ENCODE measurements around the gene MRTFA. TPM values are rescaled to one million over a fixed set of nuclear protein-coding genes. Genes with fewer than 3 reads are reported as not detected.

Gene MRTFA
- polyA plus RNA-seq, 1 of the 3 experiments (the other 2 are of a cell fraction): 5.8 TPM

DNA sequence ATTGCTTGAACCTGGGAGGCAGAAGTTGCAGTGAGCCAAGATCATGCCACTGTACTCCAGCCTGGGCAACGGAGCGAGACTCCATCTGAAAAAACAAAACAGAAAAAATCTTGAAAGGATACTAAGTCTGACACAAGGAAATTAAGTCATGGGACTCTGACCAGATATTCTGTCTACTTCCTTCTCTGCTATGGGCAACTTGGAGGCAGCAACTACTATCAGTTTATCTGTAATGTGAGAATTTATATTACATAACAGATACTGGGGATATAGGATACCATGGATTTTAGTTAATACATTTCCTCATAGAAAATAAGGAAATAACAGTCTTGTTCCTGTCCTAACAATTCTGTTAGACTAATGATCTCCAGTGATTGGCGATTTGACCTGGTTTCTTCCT lies 267.7 kb downstream of the MRTFA start:
- Histone ChIP-seq H3K9me2 (no peaks in the 10 kb centered on the region), H3K79me2 (ENCODE audit: insufficient read depth) (peaks cover 14% of the 10 kb centered on the region), H3K4me3 (ENCODE audit: low read depth in 2 of 2, low read length in 1 of 2) (no peak overlapping the region), H3K36me3 (replicated peaks in 1 of 2; ENCODE audit: control insufficient read depth in 1 of 2, insufficient read depth in 2 of 2, low read length in 1 of 2) (peaks cover 8 to 27% of the 10 kb centered on the region in 2 experiments), H3K27me3 (ENCODE audit: insufficient read depth) (no peaks in the 10 kb centered on the region), H3F3A (replicated peaks; ENCODE audit: insufficient read depth) (peaks cover 3% of the 10 kb centered on the region), H4K20me1 (ENCODE audit: insufficient read depth) (no peaks in the 10 kb centered on the region), H2AFZ (ENCODE audit: low read depth) (no peak overlapping the region), H3K27ac (ENCODE audit: low read depth in 2 of 2, low read length in 1 of 2) (no peak overlapping the region), H3K9ac (no peak overlapping the region), H3K4me2 (no peak overlapping the region), H3K4me1 (ENCODE audit: control insufficient read depth in 1 of 2, insufficient read depth in 2 of 2, low read depth in 1 of 2, low read length in 1 of 2) (peaks cover 3 to 4% of the 10 kb centered on the region in 2 experiments; a peak in 3 of 4 replicates), H3K9me3 (no peaks in the 10 kb centered on the region)
- ChIA-PET CTCF (no interaction called here), POLR2A (no interaction called here)
- 95% methylated on average over 3 of the region's 3 CpGs for WGBS (ENCODE audit: low lambda C conversion rate)
- TF ChIP-seq JUND (IDR thresholded peaks at IDR 0.05) (no peak), EZH2phosphoT487 (IDR thresholded peaks at IDR 0.05; ENCODE audit: borderline replicate concordance, low read depth) (no peak), RCOR1 (IDR thresholded peaks at IDR 0.05; ENCODE audit: low read length) (no peak), SIN3A (IDR thresholded peaks at IDR 0.05; ENCODE audit: borderline replicate concordance, low read depth, low read length) (no peak), TEAD4 (IDR thresholded peaks at IDR 0.05; ENCODE audit: borderline replicate concordance, insufficient read depth) (no peak), TAF1 (IDR thresholded peaks at IDR 0.05; ENCODE audit: borderline replicate concordance, low read depth, low read length) (no peak), POLR2AphosphoS5 (IDR thresholded peaks at IDR 0.05; ENCODE audit: low read depth, low read length) (no peak), CHD2 (IDR thresholded peaks at IDR 0.05; ENCODE audit: low read length, partially characterized antibody) (no peak), RFX5 (IDR thresholded peaks at IDR 0.05; ENCODE audit: low read length) (no peak), EP300 (IDR thresholded peaks at IDR 0.05; ENCODE audit: borderline replicate concordance in 1 of 2, low read depth in 1 of 2, low read length in 1 of 2) (no peak), FOXM1 (IDR thresholded peaks at IDR 0.05; ENCODE audit: low read depth) (no peak), TCF12 (IDR thresholded peaks at IDR 0.05) (no peak), SMC3 (IDR thresholded peaks at IDR 0.05; ENCODE audit: low read depth, low read length) (no peak), GABPA (IDR thresholded peaks at IDR 0.05; ENCODE audit: low read depth) (no peak), ELF1 (IDR thresholded peaks at IDR 0.05) (no peak), NFIC (IDR thresholded peaks at IDR 0.05; ENCODE audit: borderline replicate concordance) (no peak), RXRA (IDR thresholded peaks at IDR 0.05; ENCODE audit: borderline replicate concordance, low read depth) (no peak)
- TF ChIP-seq, protein P1, sequence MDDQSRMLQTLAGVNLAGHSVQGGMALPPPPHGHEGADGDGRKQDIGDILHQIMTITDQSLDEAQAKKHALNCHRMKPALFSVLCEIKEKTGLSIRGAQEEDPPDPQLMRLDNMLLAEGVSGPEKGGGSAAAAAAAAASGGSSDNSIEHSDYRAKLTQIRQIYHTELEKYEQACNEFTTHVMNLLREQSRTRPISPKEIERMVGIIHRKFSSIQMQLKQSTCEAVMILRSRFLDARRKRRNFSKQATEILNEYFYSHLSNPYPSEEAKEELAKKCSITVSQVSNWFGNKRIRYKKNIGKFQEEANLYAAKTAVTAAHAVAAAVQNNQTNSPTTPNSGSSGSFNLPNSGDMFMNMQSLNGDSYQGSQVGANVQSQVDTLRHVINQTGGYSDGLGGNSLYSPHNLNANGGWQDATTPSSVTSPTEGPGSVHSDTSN (IDR thresholded peaks at IDR 0.05): no peak
- TF ChIP-seq, protein P2, sequence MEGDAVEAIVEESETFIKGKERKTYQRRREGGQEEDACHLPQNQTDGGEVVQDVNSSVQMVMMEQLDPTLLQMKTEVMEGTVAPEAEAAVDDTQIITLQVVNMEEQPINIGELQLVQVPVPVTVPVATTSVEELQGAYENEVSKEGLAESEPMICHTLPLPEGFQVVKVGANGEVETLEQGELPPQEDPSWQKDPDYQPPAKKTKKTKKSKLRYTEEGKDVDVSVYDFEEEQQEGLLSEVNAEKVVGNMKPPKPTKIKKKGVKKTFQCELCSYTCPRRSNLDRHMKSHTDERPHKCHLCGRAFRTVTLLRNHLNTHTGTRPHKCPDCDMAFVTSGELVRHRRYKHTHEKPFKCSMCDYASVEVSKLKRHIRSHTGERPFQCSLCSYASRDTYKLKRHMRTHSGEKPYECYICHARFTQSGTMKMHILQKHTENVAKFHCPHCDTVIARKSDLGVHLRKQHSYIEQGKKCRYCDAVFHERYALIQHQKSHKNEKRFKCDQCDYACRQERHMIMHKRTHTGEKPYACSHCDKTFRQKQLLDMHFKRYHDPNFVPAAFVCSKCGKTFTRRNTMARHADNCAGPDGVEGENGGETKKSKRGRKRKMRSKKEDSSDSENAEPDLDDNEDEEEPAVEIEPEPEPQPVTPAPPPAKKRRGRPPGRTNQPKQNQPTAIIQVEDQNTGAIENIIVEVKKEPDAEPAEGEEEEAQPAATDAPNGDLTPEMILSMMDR (IDR thresholded peaks at IDR 0.05): no peak
- TF ChIP-seq, protein P3, sequence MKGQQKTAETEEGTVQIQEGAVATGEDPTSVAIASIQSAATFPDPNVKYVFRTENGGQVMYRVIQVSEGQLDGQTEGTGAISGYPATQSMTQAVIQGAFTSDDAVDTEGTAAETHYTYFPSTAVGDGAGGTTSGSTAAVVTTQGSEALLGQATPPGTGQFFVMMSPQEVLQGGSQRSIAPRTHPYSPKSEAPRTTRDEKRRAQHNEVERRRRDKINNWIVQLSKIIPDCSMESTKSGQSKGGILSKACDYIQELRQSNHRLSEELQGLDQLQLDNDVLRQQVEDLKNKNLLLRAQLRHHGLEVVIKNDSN (IDR thresholded peaks at IDR 0.05; ENCODE audit: borderline replicate concordance, low read depth): no peak
- no peak for DNase-seq

All from SK-N-SH (cell line).